C4-2B (cell line): ENCODE results near the gene ADAMTSL1.

Source experiments
- ZFX ChIP-seq: fragments of 450-650 bp; IDR thresholded peaks from 2 replicates; pipeline ENCODE4 v1.6.1; 2017
- TF ChIP-seq, protein P1 (sequence below): fragments of 450-650 bp; conservative IDR thresholded peaks from 2 replicates; pipeline ENCODE4 v1.5.1; 2017; ENCODE audit warnings: mild to moderate bottlenecking

- TF ChIP-seq, protein P1, sequence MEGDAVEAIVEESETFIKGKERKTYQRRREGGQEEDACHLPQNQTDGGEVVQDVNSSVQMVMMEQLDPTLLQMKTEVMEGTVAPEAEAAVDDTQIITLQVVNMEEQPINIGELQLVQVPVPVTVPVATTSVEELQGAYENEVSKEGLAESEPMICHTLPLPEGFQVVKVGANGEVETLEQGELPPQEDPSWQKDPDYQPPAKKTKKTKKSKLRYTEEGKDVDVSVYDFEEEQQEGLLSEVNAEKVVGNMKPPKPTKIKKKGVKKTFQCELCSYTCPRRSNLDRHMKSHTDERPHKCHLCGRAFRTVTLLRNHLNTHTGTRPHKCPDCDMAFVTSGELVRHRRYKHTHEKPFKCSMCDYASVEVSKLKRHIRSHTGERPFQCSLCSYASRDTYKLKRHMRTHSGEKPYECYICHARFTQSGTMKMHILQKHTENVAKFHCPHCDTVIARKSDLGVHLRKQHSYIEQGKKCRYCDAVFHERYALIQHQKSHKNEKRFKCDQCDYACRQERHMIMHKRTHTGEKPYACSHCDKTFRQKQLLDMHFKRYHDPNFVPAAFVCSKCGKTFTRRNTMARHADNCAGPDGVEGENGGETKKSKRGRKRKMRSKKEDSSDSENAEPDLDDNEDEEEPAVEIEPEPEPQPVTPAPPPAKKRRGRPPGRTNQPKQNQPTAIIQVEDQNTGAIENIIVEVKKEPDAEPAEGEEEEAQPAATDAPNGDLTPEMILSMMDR: no peak
- TF ChIP-seq ZFX: no peak
Observed at GRCh38 chr9:18480662-18481093, 6.7 kb downstream of the ADAMTSL1 start.
